Mesenchymal stem cell (in vitro differentiated cells and primary cell): ENCODE results near the gene ADARB2.

ENCODE experiments used
- DNase-seq: peaks from one replicate; pipeline ENCODE4 v3.0.0-alpha.2; 2013
- H2AFZ ChIP-seq: one replicate; pipeline ENCODE4 v1.6.1; 2013; ENCODE audit warnings: low read depth, mild to moderate bottlenecking, control low read depth, inconsistent platforms, low read length, moderate library complexity
- H2AK5ac ChIP-seq: 2 replicates; pipeline ENCODE4 v1.6.1; 2013; ENCODE audit warnings: low read length, moderate library complexity, mild to moderate bottlenecking, inconsistent platforms; ENCODE audit not compliant: severe bottlenecking
- H2BK120ac ChIP-seq: one replicate; pipeline ENCODE4 v1.6.1; 2013; ENCODE audit warnings: low read depth, mild to moderate bottlenecking, inconsistent platforms, low read length, moderate library complexity
- H2BK12ac ChIP-seq, 2 experiments: one replicate each; pipeline ENCODE4 v1.6.1; 2013; ENCODE audit warnings: inconsistent platforms in 2 of 2, low read length in 2 of 2, mild to moderate bottlenecking in 2 of 2, moderate library complexity in 2 of 2, control low read depth in 1 of 2
- H2BK15ac ChIP-seq: one replicate; pipeline ENCODE4 v1.6.1; 2013; ENCODE audit warnings: mild to moderate bottlenecking, low read depth, inconsistent platforms; ENCODE audit not compliant: poor library complexity, severe bottlenecking
- H2BK5ac ChIP-seq: 2 replicates; pipeline ENCODE4 v1.6.1; 2013; ENCODE audit warnings: low read depth, mild to moderate bottlenecking, low read length, control low read depth, inconsistent platforms; ENCODE audit not compliant: poor library complexity, severe bottlenecking
- H3K14ac ChIP-seq, 2 experiments: one replicate each; pipeline ENCODE4 v1.6.1; 2013; ENCODE audit warnings: inconsistent platforms in 2 of 2, low read length in 2 of 2, control low read depth in 1 of 2, mild to moderate bottlenecking in 1 of 2, moderate library complexity in 1 of 2
- H3K18ac ChIP-seq, 2 experiments: one replicate each; pipeline ENCODE4 v1.6.1; 2013; ENCODE audit warnings: inconsistent platforms in 2 of 2, low read length in 2 of 2, control low read depth in 1 of 2, low read depth in 1 of 2, mild to moderate bottlenecking in 1 of 2
- H3K23ac ChIP-seq, 2 experiments: one replicate each; pipeline ENCODE4 v1.6.1; 2013; ENCODE audit warnings: inconsistent platforms in 2 of 2, low read length in 2 of 2, mild to moderate bottlenecking in 2 of 2, moderate library complexity in 2 of 2, control low read depth in 1 of 2
- H3K27ac ChIP-seq: 2 replicates; pipeline ENCODE4 v1.5.1; 2013; ENCODE audit warnings: mild to moderate bottlenecking, moderate library complexity, low read length, control low read depth, inconsistent platforms; ENCODE audit not compliant: poor library complexity, severe bottlenecking
- H3K27me3 ChIP-seq, 2 experiments: 2 replicates each; pipeline versions ENCODE4 v1.6.1 to v1.7.0; 2013; ENCODE audit warnings: low read length in 2 of 2, mild to moderate bottlenecking in 2 of 2, moderate library complexity in 2 of 2, control low read depth in 1 of 2, inconsistent platforms in 1 of 2; ENCODE audit not compliant: control insufficient read depth in 1 of 2, insufficient read depth in 1 of 2
- H3K36me3 ChIP-seq, 2 experiments: 2 replicates each; pipeline versions ENCODE4 v1.6.1 to v1.7.0; 2013; ENCODE audit warnings: low read length in 2 of 2, control low read depth in 1 of 2, inconsistent platforms in 1 of 2, low read depth in 1 of 2, mild to moderate bottlenecking in 1 of 2; ENCODE audit not compliant: insufficient read depth in 2 of 2, control insufficient read depth in 1 of 2
- H3K4ac ChIP-seq, 2 experiments: one replicate each; pipeline ENCODE4 v1.6.1; 2013; ENCODE audit warnings: inconsistent platforms in 2 of 2, low read length in 2 of 2, mild to moderate bottlenecking in 2 of 2, moderate library complexity in 2 of 2, control low read depth in 1 of 2, low read depth in 1 of 2
- H3K4me1 ChIP-seq: 2 replicates; pipeline ENCODE4 v1.6.1; 2013; ENCODE audit warnings: low read depth, low read length, control low read depth; ENCODE audit not compliant: control insufficient read depth, insufficient read depth
- H3K4me2 ChIP-seq: 2 replicates; pipeline ENCODE4 v1.6.1; 2013; ENCODE audit warnings: low read length, mild to moderate bottlenecking, inconsistent platforms; ENCODE audit not compliant: poor library complexity, severe bottlenecking
- H3K4me3 ChIP-seq, 2 experiments: 2 replicates each; pipeline versions ENCODE4 v1.5.1 to v1.7.0; 2013; ENCODE audit warnings: low read length in 2 of 2, mild to moderate bottlenecking in 2 of 2, control low read depth in 1 of 2, low read depth in 1 of 2; ENCODE audit not compliant: insufficient read depth in 1 of 2
- H3K79me1 ChIP-seq: replicated peaks from 2 replicates; pipeline ENCODE4 v1.6.1; 2013; ENCODE audit warnings: mild to moderate bottlenecking, control low read depth, low read length, inconsistent platforms; ENCODE audit not compliant: poor library complexity, severe bottlenecking
- H3K9ac ChIP-seq: 2 replicates; pipeline ENCODE4 v1.7.0; 2013; ENCODE audit warnings: mild to moderate bottlenecking, low read length, moderate library complexity
- H3K9me3 ChIP-seq: 2 replicates; pipeline ENCODE4 v1.7.0; 2013; ENCODE audit warnings: mild to moderate bottlenecking, low read length; ENCODE audit not compliant: control insufficient read depth
- H4K8ac ChIP-seq: one replicate; pipeline ENCODE4 v1.6.1; 2013; ENCODE audit warnings: inconsistent platforms, mild to moderate bottlenecking, low read length, moderate library complexity
- H4K91ac ChIP-seq: one replicate; pipeline ENCODE4 v1.6.1; 2013; ENCODE audit warnings: mild to moderate bottlenecking, low read length, inconsistent platforms
- WGBS: methylation state at CpG from one replicate; pipeline ENCODE4 v1.1.7; 2013; ENCODE audit warnings: mixed read lengths; 5-methylcytosine and 5-hydroxymethylcytosine counted together

ADARB2 gene

GRCh38 chr10:1348773-1349050, 388.6 kb downstream of the ADARB2 start:
- no peaks in the 10 kb centered on the region for H3K79me1 ChIP-seq
- H3K14ac ChIP-seq: no peak overlapping the region
- peaks cover 8% of the 10 kb centered on the region for H3K4me1 ChIP-seq
- H3K4ac ChIP-seq: no peak overlapping the region
- WGBS: 86% methylated on average over 3 of the region's 5 CpGs
- no peak overlapping the region for H3K9ac ChIP-seq
- H2BK5ac ChIP-seq: no peak overlapping the region
- H3K9me3 ChIP-seq: no peaks in the 10 kb centered on the region
- H3K23ac ChIP-seq: no peak overlapping the region
- H2AK5ac ChIP-seq: no peak overlapping the region
- H4K8ac ChIP-seq: no peak overlapping the region
- no peak for DNase-seq
- no peak overlapping the region for H3K4me3 ChIP-seq
- no peak overlapping the region for H3K18ac ChIP-seq
- no peak overlapping the region for H2BK15ac ChIP-seq
- no peak overlapping the region for H3K27ac ChIP-seq
- no peak overlapping the region for H2AFZ ChIP-seq
- no peak overlapping the region for H3K4me2 ChIP-seq
- no peak overlapping the region for H4K91ac ChIP-seq
- no peak overlapping the region for H2BK12ac ChIP-seq
- peaks cover 0 to 3% of the 10 kb centered on the region in 2 experiments for H3K27me3 ChIP-seq
- no peak overlapping the region for H2BK120ac ChIP-seq
- H3K36me3 ChIP-seq: no peaks in the 10 kb centered on the region

- peaks cover 0 to 3% of the 10 kb centered on the region in 2 experiments for H3K27me3 ChIP-seq
Measured at GRCh38 chr10:1347962-1348772, 389.2 kb downstream of the ADARB2 start.

GRCh38 chr10:1347525-1347924, 389.8 kb downstream of the ADARB2 start:
- Histone ChIP-seq H2BK120ac (no peak overlapping the region), H2BK12ac (no peak overlapping the region), H3K4ac (no peak overlapping the region), H3K27ac (no peak overlapping the region), H4K91ac (no peak overlapping the region), H2AFZ (no peak overlapping the region), H3K23ac (no peak overlapping the region), H3K79me1 (no peaks in the 10 kb centered on the region), H3K27me3 (peaks cover 0 to 4% of the 10 kb centered on the region in 2 experiments), H2BK15ac (no peak overlapping the region), H3K9ac (no peak overlapping the region), H3K4me3 (no peak overlapping the region), H3K9me3 (no peaks in the 10 kb centered on the region), H2AK5ac (no peak overlapping the region), H3K18ac (no peak overlapping the region), H3K36me3 (no peaks in the 10 kb centered on the region), H3K14ac (no peak overlapping the region), H2BK5ac (no peak overlapping the region), H3K4me2 (no peak overlapping the region), H4K8ac (no peak overlapping the region), H3K4me1 (peaks cover 8% of the 10 kb centered on the region)
- DNase-seq: no peak
- WGBS: 96% methylated on average over 15 of the region's 15 CpGs

More at GRCh38 chr10:1347962-1348772, 389.2 kb downstream of the ADARB2 start:
- Histone ChIP-seq H3K14ac (no peak overlapping the region), H3K9ac (no peak overlapping the region), H2BK15ac (no peak overlapping the region), H3K23ac (no peak overlapping the region), H2BK5ac (no peak overlapping the region), H3K4me3 (no peak overlapping the region), H2BK120ac (no peak overlapping the region), H3K18ac (no peak overlapping the region), H3K27ac (no peak overlapping the region), H2AFZ (no peak overlapping the region), H2AK5ac (no peak overlapping the region), H3K4me2 (no peak overlapping the region), H3K36me3 (no peaks in the 10 kb centered on the region), H3K4me1 (peaks cover 8% of the 10 kb centered on the region), H4K8ac (no peak overlapping the region), H3K4ac (no peak overlapping the region), H4K91ac (no peak overlapping the region), H2BK12ac (no peak overlapping the region), H3K9me3 (no peaks in the 10 kb centered on the region), H3K79me1 (no peaks in the 10 kb centered on the region)
- DNase-seq: no peak
- 61% methylated on average over 17 of the region's 17 CpGs for WGBS

DNA sequence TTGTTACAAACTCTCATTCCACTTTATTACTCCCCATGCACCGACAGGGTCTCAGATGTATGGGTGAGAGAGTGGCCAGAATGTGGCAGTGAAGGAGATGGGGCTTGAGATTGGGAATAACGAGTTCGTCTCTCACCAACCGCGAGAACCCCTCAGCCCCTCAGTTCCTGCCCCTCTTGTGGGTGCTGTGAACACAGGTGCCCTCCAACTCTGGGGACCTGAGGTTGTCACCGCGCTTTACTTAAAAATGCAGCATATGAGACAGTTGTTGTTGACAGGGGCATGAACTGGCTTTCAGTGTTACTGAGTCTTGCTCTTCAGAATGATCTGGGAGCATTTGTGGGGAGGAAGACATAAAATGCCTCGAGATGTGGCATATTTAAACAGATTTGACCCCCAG, 391.1 kb downstream of the ADARB2 start:
- Histone ChIP-seq H3K23ac (no peak overlapping the region), H3K36me3 (no peaks in the 10 kb centered on the region), H2BK120ac (no peak overlapping the region), H3K14ac (no peak overlapping the region), H3K27ac (no peak overlapping the region), H2AK5ac (no peak overlapping the region), H3K18ac (no peak overlapping the region), H2BK12ac (no peak overlapping the region), H3K27me3 (peaks cover 0 to 9% of the 10 kb centered on the region in 2 experiments), H3K4me3 (no peak overlapping the region), H3K4me1 (peaks cover 8% of the 10 kb centered on the region), H3K4me2 (no peak overlapping the region), H3K9ac (no peak overlapping the region), H2BK5ac (no peak overlapping the region), H2BK15ac (no peak overlapping the region), H4K91ac (no peak overlapping the region), H3K9me3 (no peaks in the 10 kb centered on the region), H4K8ac (no peak overlapping the region), H3K4ac (no peak overlapping the region), H3K79me1 (no peaks in the 10 kb centered on the region), H2AFZ (no peak overlapping the region)
- DNase-seq: no peak
- WGBS: 90% methylated on average over 8 of the region's 8 CpGs
